LNCAP (cell line): Measurements from ENCODE around the gene NT5M.

Experiments
- CTCF ChIP-seq: fragments of 450-650 bp; IDR thresholded peaks from 2 replicates; pipeline ENCODE4 v1.5.1; 2017; ENCODE audit warnings: mild to moderate bottlenecking

Gene NT5M

GRCh38 chr17:17351356-17351891, 48.3 kb downstream of the NT5M start:
- no peak for TF ChIP-seq CTCF

GRCh38 chr17:17351901-17352781, 49.0 kb downstream of the NT5M start:
- no peak for TF ChIP-seq CTCF

GRCh38 chr17:17352836-17353624, 49.9 kb downstream of the NT5M start:
- no peak for TF ChIP-seq CTCF

- TF ChIP-seq CTCF, result no peak
Measured at GRCh38 chr17:17353625-17354484, 50.7 kb downstream of the NT5M start.

- peak; percentile 90 for TF ChIP-seq CTCF
Measured at GRCh38 chr17:17354560-17355349, 51.6 kb downstream of the NT5M start.

GRCh38 chr17:17355426-17355825, 52.3 kb downstream of the NT5M start:
- TF ChIP-seq CTCF, result no peak
